ENCODE results near the gene CACNB1. TPM values are rescaled to one million over a fixed set of nuclear protein-coding genes. Genes with fewer than 3 reads are reported as not detected.
A peak's percentile ranks its signal among the peaks of the same experiment; 100 is the strongest.

CACNB1 gene
- polyA plus RNA-seq, 1 donor (not counting 4 experiments of a cell fraction or from before 2014, with no cell fraction given) = 4.0 TPM

GRCh38 chr17:39225959-39226683 lies 28.7 kb upstream of the CACNB1 start:
- dilution Hi-C loops (cut with MboI; ENCODE audit: extremely low pct_ligation_motif_present, low sequenced_read_pairs) = no loop called here
- peaks cover 67% of the 10 kb centered on the region for H3K27me3 ChIP-seq (ENCODE audit: control insufficient read depth, extremely low read depth, insufficient read depth, low read length)
- DNase-seq (ENCODE audit: low read depth, low spot score) (no peak), FAIRE-seq (no peak)
- no peaks in the 10 kb centered on the region for H3K9me1 ChIP-seq (ENCODE audit: control insufficient read depth, extremely low read depth, insufficient read depth, low read length)
- no peaks in the 10 kb centered on the region for H4K20me1 ChIP-seq (ENCODE audit: control insufficient read depth, extremely low read depth, insufficient read depth, low read length)
- H3K4me1 ChIP-seq (ENCODE audit: control insufficient read depth, extremely low read depth, insufficient read depth, low read length) = no peaks in the 10 kb centered on the region
- peak; percentile 59 for TF ChIP-seq EZH2 (IDR thresholded peaks at IDR 0.05; ENCODE audit: low read length)
- no peak for TF ChIP-seq CTCF (optimal IDR thresholded peaks at IDR 0.05 in 1 of 3, IDR thresholded peaks at IDR 0.05 in 1 of 3, conservative IDR thresholded peaks at IDR 0.05 in 1 of 3; ENCODE audit: extremely low read depth in 1 of 3, insufficient read depth in 2 of 3, low read length in 3 of 3)
- H3K4me3 ChIP-seq (ENCODE audit: control insufficient read depth in 2 of 3, extremely low read depth in 1 of 3, insufficient read depth in 2 of 3, low read depth in 1 of 3, low read length in 3 of 3) = no peak overlapping the region
- no peak overlapping the region for H3K9ac ChIP-seq (ENCODE audit: control insufficient read depth, extremely low read depth, insufficient read depth, low read length)
- no peaks in the 10 kb centered on the region for H3K9me3 ChIP-seq (ENCODE audit: control insufficient read depth, low read depth, low read length)
- H3K36me3 ChIP-seq (ENCODE audit: control insufficient read depth in 2 of 2, extremely low read depth in 1 of 2, insufficient read depth in 2 of 2, low read length in 2 of 2) = no peaks in the 10 kb centered on the region
- no peaks in the 10 kb centered on the region for H3K79me2 ChIP-seq (ENCODE audit: control insufficient read depth, insufficient read depth, low read length)
- no peak overlapping the region for H2AFZ ChIP-seq (ENCODE audit: control insufficient read depth, low read length)
- H3K27ac ChIP-seq (ENCODE audit: control insufficient read depth, insufficient read depth, low read length) = no peak overlapping the region
- H3K4me2 ChIP-seq (ENCODE audit: control insufficient read depth, extremely low read depth, insufficient read depth, low read depth, low read length) = no peak overlapping the region

GRCh38 chr17:39225308-39225958 lies 28.0 kb upstream of the CACNB1 start, which contains the start of gene STAC2:
TSS of gene STAC2 (minus strand) at chr17:39225945. CDS start at chr17:39225502, 443 bp downstream.
- H3K9ac ChIP-seq (ENCODE audit: control insufficient read depth, extremely low read depth, insufficient read depth, low read length) = no peak within 1 kb of the TSS
- no peak within 1 kb of the TSS for H2AFZ ChIP-seq (ENCODE audit: control insufficient read depth, low read length)
- H4K20me1 ChIP-seq (ENCODE audit: control insufficient read depth, extremely low read depth, insufficient read depth, low read length) = no peaks in the 10 kb centered on the region
- no peaks in the 10 kb centered on the region for H3K4me1 ChIP-seq (ENCODE audit: control insufficient read depth, extremely low read depth, insufficient read depth, low read length)
- no peak within 1 kb of the TSS for H3K4me3 ChIP-seq (ENCODE audit: control insufficient read depth in 2 of 3, extremely low read depth in 1 of 3, insufficient read depth in 2 of 3, low read depth in 1 of 3, low read length in 3 of 3)
- dilution Hi-C loops (cut with MboI; ENCODE audit: extremely low pct_ligation_motif_present, low sequenced_read_pairs) = no loop called here
- TF ChIP-seq EZH2 (IDR thresholded peaks at IDR 0.05; ENCODE audit: low read length) (peak; percentile 42), CTCF (optimal IDR thresholded peaks at IDR 0.05 in 1 of 3, IDR thresholded peaks at IDR 0.05 in 1 of 3, conservative IDR thresholded peaks at IDR 0.05 in 1 of 3; ENCODE audit: extremely low read depth in 1 of 3, insufficient read depth in 2 of 3, low read length in 3 of 3) (no peak)
- FAIRE-seq = no peak
- no peak within 1 kb of the TSS for H3K27ac ChIP-seq (ENCODE audit: control insufficient read depth, insufficient read depth, low read length)
- no peak for DNase-seq (ENCODE audit: low read depth, low spot score)
- H3K27me3 ChIP-seq (ENCODE audit: control insufficient read depth, extremely low read depth, insufficient read depth, low read length) = peaks cover 66% of the 10 kb centered on the region
- H3K9me3 ChIP-seq (ENCODE audit: control insufficient read depth, low read depth, low read length) = no peaks in the 10 kb centered on the region
- H3K4me2 ChIP-seq (ENCODE audit: control insufficient read depth, extremely low read depth, insufficient read depth, low read depth, low read length) = no peak within 1 kb of the TSS
- H3K9me1 ChIP-seq (ENCODE audit: control insufficient read depth, extremely low read depth, insufficient read depth, low read length) = no peaks in the 10 kb centered on the region
- H3K79me2 ChIP-seq (ENCODE audit: control insufficient read depth, insufficient read depth, low read length) = no peaks in the 10 kb centered on the region
- no peaks in the 10 kb centered on the region for H3K36me3 ChIP-seq (ENCODE audit: control insufficient read depth in 2 of 2, extremely low read depth in 1 of 2, insufficient read depth in 2 of 2, low read length in 2 of 2)

Data from keratinocyte (primary cell).